Activated T-cell treated with anti-CD3 and anti-CD28 coated beads for 4 hours (primary cell): Measurements from ENCODE around the gene PKNOX2.
"Not testable (repeated sequence)": the region's sequence is repeated elsewhere in the genome, so short reads cannot be mapped to it uniquely, and the experiment has no call there.

Source experiments
- DNase-seq: peaks from one replicate; pipeline ENCODE4 v3.0.0-alpha.2; 2020

Gene PKNOX2

DNA sequence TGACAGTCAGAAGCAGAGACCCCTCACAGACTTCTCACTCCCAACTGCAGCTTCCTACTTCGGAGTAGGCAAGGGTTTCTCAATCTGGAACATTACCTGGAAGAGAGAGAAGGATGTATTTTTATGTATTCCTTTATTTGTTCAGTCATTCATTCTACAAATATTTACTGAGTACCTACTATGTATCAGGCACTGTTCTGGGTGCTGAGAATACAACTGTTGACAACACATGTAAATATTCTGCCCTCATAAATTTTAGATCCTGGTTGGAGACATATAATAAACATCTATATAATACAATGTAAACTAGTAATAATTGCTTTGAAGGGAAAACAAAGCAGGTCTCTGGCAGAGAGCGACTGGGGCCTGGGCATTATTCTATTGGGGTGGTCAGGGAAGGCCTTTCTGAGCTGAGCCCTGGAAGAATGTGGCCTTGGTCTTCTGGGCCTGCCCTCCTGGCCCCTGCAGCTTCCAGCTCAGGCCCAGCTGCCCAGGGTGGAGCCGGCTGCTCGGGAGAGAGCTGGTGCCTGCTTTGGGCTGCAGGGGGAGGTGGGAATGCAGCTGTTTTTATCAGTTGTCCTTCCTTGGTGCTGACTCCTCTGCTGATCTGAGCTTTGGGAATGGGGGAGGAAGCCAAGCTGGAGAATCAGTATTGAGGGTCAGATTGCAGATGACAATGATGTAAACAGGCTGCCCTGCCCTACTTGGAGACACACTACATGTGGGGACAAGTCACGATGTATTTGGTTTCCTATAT is 46.8 kb downstream of the PKNOX2 start:
- DNase-seq, result no peak

DNA sequence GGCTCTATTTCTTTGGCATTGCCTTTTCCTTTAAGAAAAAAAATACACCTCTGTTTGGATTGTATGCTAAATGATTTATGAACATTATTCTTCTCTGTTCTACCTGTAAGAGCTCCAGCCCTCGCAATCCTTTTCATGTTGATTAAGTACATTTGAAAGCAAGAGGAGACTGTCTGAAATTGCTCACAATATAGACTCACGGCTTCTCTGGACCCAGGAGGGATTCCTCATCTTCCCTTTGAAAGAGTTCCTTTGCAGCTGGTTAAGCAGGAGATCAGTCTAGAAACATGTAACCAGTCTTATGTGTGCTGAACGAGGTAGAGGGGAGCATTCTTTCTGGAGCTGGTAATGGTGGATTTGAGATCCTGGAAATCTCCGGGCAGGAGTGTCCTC is 47.4 kb downstream of the PKNOX2 start:
- DNase-seq, result no peak

DNA sequence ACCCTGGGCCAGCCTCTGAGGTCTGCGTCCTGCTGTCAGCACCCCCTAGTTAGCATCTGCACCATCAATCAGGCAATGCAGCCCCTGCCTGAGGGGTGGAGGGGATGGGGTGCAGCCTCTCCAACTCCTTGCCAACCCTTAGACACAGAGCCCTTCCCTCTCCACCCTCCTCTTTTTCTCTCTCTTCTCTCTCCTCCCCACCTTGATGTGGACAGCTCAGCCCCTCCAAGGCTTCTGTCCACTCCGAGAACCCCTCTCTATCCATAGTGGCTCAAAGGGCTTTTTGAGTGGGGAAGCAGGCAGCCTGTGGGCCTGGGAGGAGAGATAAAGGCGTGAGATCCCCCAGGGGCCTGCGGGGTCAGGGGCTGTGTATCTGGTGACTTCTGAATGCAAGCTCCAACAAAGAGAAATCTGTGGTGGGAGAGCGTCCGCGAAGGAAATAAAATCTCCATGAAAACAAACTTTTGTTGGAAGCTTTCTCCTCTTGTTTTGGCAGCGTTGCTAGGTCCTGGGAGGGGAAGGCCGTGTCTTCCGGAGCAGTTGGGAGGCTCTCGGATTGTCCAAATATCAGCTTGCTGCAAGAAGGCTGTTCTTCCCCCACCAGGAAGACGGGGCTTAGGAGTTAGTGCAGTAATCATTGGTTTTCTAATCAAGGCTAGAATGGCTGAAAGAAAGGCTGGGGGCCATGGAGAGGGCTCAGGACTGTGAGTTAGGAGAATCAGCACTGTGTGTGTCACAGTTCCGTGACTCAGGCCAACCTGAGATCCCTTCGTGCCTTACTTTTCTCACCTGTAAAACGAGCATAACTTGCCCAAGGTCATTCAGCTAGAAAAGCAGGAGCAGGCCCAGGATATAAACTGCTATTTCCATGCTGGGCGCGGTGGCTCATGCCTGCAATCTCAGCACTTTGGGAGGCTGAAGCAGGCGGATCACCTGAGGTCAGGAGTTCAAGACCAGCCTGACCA is 50.3 kb downstream of the PKNOX2 start:
- no peak for DNase-seq

DNA sequence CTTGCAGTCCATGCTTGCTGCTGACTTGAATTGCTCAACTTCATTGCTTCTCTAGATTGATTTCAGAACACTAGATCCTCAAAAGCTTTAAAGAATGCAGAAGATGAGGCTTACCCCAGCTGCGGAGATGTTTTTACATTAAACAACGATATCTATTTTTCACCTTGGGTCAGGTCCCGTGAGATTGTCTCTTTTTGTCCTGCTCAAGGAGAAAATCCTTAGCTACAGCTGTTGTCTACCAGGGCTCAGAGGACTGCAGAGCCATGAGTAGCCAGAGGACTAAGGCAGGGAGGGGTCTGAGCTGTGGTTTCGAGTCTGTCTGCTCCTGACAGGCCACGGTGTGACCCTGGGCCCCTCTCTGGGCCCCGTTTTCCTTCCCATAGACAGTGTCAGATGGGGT is 51.4 kb downstream of the PKNOX2 start:
- DNase-seq, result no peak

DNA sequence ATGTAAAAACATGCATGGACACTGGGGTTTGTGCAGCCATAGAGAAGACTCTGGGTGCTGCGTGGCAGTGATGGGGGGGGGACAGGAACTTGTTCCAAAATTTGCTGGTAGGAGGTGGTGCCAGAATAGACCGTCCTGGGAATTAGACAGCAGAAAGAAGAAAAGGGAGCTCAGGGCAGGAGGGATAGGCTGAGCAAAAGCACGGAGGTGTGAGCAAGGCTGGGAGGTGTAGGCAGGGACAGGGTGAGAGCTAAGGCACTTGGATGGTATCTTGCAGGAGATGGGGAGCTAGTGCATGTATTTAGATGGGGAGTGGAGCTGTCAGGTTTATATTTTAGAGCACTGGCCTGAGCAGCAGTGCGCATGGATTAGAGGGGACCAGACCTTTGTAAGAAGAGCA is 53.8 kb downstream of the PKNOX2 start:
- no peak for DNase-seq

DNA sequence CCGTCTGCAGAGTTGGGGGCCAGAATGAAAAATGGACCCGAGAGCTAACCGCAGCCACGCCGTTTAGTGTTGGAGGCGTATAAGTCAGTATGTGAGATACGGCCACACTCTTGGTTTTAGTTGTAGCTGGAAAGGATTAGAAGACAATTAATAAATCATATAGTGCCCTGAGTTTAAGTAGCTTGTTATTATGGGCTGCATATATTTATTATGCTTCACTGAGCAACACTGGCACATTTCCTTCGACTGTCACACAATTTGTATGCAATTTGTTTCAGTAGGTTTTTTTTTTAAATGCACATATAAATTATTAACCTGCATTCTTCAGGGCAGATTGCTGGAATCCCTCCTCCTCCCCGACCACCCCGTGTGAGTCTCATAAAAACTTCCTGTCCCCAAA is 56.9 kb downstream of the PKNOX2 start:
- DNase-seq, result no peak

DNA sequence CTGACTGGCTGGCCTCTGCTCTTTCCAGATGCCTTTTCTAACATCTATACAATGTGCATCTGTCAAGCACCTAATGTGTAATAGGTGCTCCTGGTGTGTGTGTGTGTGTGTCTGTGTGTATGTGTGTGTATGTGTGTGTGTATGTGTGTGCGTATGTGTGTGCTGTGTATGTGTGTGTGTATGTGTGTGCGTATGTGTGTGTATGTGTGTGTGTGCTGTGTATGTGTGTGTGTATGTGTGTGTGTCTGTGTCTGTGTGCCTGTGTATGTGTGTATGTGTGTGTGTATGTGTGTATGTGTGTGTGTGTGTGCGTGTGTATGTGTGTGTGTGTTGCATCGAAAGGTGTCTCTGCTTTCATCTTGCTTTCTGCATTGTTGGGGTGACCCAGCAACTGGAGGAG is 57.9 kb downstream of the PKNOX2 start:
- no peak for DNase-seq

DNA sequence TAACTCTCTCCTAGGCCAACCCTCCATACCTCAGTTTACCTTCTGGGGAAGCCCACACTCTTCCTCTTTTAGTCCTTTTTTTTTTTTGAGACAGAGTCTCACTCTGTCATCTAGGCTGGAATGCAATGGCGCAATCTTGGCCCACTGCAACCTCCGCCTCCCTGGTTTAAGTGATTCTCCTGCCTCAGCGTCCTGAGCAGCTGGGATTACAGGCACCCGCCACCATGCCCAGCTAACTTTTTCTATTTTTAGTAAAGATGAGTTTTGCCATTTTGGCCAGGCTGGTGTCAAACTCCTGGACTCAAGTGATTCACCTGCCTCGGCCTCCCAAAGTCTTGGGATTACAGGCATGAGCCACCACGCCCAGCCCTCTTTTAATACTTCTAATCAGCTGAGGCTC is 58.6 kb downstream of the PKNOX2 start:
- DNase-seq, result not testable (repeated sequence)

DNA sequence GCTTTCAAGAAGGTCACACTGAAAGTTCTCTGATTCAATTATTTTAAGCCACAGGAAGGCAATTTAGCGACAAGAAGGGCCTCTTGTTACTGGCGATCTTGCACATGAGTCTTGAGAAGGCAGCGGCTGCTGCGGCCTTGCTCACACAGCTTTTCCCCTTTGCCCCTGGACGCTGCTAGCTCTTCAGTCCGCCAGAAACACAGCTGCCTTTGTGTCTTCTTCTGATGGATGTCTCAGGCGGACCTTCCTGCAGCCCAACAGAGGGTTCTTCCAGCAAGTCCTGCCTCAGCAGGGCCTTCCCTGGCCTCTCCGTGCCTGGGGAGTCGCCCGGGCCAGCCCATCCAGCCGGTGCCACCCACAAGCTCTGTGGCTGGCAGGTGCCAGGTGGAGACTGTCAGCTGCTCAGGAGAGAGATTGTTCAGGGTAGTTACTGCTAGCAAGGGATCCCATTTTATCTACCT is 59.4 kb downstream of the PKNOX2 start:
- DNase-seq, result no peak

DNA sequence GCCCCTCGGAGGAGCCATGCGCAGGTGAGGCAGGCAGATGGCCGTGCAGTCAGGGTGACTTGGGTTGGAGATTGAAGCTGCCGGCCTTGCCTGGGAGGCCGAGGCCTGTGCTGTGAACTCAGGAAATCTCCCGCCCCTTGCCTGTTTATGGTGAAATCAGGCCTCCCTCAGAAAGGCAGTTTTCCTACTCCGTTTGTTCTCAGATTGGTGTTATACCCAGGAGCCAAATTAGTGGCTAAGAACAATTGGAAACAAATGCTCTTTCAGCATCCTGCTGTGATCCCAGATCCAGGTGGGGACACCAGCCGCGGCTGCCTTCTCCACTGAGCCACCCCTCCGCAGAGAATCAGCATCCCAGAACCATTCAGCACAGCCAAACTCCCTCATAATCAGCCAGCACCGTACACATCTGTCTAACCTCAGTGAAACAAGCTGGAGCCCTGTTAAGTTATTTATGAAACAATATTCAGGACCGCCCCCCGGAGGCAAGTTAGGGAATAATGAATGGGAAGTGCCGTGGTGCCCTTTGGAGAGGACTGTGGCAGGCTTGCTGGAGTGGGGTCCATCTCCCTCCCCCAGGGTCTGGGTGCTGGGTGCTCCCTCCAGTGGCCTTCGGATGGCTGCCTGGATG is 60.0 kb downstream of the PKNOX2 start:
- DNase-seq, result no peak

DNA sequence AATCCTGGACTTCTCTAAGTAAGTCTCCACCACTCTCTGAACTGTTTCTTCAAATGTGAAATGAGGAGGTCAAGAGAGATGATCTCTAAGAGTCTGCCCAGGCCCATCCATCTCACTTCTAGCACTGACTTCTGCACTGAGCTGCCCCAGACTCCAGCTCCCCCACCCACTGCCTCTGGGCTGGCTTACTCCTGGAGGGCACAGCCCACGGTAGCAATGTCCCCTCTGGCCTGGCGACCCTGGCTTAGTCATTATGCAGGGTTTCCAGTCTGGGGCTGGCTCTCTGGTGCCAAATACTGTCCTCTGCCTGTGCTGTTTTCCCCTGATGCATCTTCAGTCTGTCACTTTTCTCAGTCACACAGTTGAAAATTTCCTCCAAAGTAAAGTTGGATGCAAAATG is 60.9 kb downstream of the PKNOX2 start:
- no peak for DNase-seq

DNA sequence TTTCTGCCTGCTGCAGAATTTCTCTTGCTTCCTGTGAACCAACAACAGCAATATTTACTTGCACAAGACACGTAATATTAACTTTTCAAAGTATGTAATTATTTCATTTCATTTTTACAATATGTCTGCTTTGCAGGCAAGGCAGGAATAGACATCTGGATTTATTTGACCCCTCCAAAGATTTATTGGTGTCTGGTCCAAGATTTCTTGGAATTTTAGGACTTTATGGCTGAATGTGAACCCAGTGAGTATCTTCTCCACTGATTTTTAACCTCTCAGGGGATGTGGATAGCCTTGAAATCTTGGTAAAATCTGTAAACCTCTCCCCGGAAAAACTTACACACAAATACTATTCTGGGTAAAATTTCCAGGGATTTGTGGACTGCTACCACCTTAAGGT is 61.5 kb downstream of the PKNOX2 start:
- no peak for DNase-seq

DNA sequence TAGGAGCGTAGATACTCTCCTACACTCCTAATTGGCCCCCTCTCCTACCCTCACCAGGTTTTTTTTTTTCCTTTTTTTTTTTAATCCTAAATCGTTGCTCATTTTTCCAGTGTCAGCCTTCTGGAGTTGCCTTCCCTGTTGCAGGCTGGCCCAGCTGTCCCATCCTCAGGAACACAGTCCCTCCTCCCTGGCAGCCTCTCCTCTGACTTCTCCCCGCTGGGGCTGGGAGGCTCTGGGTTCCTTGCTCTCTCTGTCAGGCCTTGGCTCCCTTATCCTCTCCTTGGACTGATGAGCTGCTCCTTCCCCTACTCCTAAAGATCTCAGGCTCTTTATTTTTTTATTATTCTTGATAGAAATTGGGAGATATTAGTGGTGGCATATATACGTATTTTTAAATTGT is 62.2 kb downstream of the PKNOX2 start:
- no peak for DNase-seq

DNA sequence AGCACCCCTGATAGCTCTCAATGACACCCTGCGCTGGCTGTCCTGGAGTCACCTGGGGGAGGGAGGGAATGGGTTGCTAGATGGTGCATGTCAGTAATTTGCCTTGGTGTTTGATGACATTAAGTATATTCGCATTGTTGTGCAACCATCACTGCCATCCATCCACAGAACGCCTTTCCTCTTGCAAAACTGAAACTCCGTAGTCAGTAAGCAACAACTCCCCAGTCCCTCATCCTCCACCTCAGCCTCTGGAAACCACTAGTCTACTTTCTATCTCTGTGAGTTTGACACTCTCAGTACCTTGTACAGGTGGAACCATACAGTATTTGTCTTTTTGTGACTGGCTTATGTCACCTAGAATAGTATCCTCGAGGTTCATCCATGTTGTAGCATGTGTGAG is 62.6 kb downstream of the PKNOX2 start:
- DNase-seq, result no peak

DNA sequence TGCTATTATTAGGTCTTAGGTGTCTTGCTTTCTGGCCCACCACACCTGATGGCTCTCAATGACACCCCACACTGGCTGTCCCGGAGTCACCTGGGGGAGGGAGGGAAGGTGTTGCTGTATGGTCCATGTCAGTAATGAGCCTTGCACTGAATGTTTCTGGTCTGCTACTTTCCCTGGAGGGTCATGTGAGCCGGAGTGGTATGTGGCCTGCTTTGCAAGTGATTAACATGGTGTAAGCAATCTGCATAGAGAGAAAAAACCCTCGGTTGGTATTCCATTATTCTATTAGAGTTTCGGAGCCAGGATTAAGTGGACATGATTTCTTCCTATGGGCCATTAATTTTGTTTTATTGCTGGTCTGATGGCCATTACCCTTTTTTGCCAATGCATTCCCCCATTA is 63.9 kb downstream of the PKNOX2 start:
- DNase-seq, result no peak

DNA sequence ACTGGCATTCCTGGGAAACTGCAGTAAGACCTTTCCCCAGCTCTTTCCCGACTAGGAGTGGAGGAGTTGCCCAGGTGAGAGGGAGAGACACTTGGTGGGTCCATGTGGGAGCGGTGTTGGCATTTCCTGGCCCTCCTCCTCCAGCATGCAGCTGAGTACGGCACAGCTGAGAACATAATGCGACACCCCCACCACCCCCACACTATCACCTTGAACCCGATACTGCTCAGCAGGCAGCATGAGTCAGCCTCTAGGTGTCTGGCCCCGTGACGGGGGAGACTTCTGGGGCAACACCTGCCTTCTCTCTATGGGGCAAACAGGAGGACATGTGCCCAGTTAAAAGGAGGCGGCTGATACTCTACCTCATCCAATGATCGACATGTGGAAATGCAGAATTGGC is 64.4 kb downstream of the PKNOX2 start:
- no peak for DNase-seq

DNA sequence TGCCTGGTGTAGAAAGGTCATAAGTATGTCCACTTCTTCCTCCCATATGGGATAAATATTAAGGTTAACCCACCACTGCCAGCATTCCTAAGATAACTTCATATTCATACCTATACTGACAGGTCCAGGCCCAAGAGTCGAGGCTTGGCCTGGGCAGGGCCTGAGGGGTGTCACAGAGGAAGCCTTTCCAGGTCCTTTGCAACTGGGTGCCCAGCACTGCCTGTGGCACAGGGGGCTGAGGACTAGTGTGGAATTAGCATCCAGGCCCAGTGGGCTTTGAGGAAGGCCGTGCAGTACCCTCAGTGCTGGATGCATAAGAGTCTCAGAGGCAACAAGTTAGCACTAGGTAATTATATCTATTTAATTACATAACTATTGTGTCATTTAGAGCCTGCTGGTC is 65.4 kb downstream of the PKNOX2 start:
- no peak for DNase-seq

DNA sequence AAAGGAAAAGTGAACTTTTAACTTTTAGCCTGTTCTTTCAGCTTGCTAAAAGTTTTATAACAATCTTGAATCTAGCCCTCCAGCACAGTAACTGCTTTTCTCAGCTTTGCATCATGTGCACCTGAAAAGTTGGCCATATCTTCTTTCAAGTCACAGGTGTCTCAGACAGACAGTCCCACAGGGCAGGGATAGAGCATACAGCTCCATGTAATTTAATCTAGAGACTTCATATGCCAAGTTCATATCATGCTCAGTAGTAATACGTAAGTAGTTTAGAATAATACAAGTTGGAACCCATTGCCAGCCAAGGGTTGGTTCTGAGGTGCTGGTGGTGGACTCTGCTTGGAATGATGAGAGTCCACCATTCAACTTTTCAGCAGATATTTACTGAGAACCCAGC is 68.6 kb downstream of the PKNOX2 start:
- no peak for DNase-seq

DNA sequence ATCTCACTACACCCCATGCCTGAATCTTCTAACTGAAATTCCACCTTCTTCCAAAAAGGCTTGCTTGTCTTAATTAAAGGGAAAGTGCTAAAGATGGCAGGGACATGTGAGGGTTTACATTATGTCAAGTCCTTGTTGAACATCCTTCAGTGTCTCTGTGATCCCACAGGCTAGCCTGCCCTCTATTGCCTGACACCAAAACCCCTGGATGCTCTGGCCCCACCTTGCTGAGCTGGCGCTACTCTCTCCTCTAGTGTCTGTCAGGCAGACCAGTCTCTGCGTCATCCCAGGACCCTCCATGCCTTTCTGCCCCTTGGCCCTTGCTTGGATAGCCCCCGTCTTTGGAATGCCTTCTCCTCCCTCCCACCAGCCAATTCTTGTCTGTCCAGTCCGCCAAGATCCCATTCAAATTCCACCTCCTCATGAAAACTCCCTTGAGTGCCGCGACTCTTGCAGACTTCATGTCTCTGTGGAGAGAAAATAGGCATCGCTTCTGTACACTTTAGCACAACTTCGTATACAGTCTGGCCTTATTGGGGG is 69.3 kb downstream of the PKNOX2 start:
- DNase-seq, result no peak

DNA sequence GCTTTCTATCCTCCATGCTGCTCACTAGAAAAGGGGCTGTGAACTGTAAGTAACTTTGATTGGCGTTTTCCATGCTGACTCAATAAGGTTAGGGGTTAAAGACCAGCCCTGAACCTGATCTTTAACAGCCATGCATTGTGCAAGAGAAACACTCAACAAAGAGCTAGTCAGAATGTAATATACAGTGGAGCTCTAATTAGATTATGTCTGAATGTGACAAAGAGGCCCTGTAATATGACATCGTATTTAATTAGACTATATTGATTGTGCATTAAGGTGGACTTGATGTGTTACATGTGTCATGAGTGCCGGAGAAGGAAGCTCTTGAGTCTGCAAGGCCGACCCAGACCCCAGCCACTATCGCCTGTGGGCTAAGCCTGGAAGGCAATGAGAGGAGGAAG is 70.5 kb downstream of the PKNOX2 start:
- DNase-seq, result no peak

DNA sequence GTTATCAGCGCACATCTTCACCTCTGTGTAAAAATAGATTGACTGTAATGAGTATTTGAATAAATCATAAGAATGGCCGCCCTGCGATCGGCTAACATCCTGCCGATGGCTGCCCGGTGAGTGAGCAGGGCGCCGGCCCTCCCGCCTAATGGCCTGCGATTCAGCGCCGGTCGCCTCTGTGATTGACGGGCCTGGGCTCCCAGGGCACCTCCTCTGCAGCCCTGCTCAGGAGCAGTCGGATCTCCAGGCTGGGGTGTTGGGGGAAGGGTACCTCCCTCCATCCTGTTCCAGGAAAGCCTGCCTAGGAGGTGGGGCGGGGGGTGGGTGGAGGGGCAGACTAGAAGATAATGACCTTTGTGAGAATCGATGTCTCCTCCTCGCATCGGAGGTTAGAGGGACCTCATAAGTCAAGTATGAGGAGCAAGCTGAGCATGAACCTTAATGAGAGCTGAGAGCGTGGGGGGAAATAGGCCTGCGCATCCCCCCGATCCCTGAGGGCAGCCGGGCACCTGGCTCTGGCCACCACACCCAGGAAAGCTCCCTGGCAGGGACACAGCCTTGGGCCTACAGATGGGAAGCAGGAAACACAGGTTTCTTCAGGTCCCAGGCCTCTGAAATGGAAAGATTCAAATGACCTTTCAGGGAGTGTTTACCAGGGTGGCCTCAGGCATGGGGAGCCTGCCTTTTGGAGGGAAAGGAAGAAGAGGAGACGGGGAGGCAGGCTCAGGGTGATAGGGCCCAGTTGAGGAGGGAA is 71.7 kb downstream of the PKNOX2 start:
- no peak for DNase-seq
